ENCODE data around the gene SRI.

Gene SRI

GRCh38 chr7:88191911-88192310, 27.9 kb downstream of the SRI start:
- no peak for TF ChIP-seq CTCF (IDR thresholded peaks at IDR 0.05; ENCODE audit: low read depth, low read length)
- TF ChIP-seq EZH2phosphoT487 (IDR thresholded peaks at IDR 0.05; ENCODE audit: low read depth), result no peak
- Histone ChIP-seq H3K27me3 (ENCODE audit: low read depth, low read length) (no peaks in the 10 kb centered on the region), H3K4me2 (ENCODE audit: low read length) (no peak overlapping the region)

GRCh38 chr7:88185650-88186049, 34.2 kb downstream of the SRI start:
- H3K4me3 ChIP-seq (ENCODE audit: low read length), result no peak overlapping the region
- H3K9ac ChIP-seq (ENCODE audit: low read length), result no peak overlapping the region
- no peaks in the 10 kb centered on the region for H3K27me3 ChIP-seq (ENCODE audit: low read depth, low read length)
- TF ChIP-seq CTCF (IDR thresholded peaks at IDR 0.05; ENCODE audit: low read depth, low read length) (no peak), EZH2phosphoT487 (IDR thresholded peaks at IDR 0.05; ENCODE audit: low read depth) (no peak)
- H3K79me2 ChIP-seq (ENCODE audit: low read length), result no peaks in the 10 kb centered on the region
- H3K27ac ChIP-seq (ENCODE audit: low read length), result no peak overlapping the region
- H2AFZ ChIP-seq (ENCODE audit: low read depth, low read length), result no peak overlapping the region
- H3K4me1 ChIP-seq (ENCODE audit: low read length), result peaks cover 8% of the 10 kb centered on the region; the same call in 1 of the 2 replicates
- H3K36me3 ChIP-seq (replicated peaks; ENCODE audit: low read depth, low read length), result peaks cover 5% of the 10 kb centered on the region
- H3K9me3 ChIP-seq (ENCODE audit: insufficient read depth, low read length), result no peaks in the 10 kb centered on the region
- H4K20me1 ChIP-seq (ENCODE audit: insufficient read depth, low read length), result no peaks in the 10 kb centered on the region
- H3K4me2 ChIP-seq (ENCODE audit: low read length), result no peak overlapping the region

More at GRCh38 chr7:88191911-88192310, 27.9 kb downstream of the SRI start:
- Histone ChIP-seq H2AFZ (ENCODE audit: low read depth, low read length) (no peak overlapping the region), H4K20me1 (ENCODE audit: insufficient read depth, low read length) (no peaks in the 10 kb centered on the region), H3K4me1 (ENCODE audit: low read length) (no peaks in the 10 kb centered on the region), H3K9ac (ENCODE audit: low read length) (no peak overlapping the region), H3K9me3 (ENCODE audit: insufficient read depth, low read length) (no peaks in the 10 kb centered on the region), H3K79me2 (ENCODE audit: low read length) (no peaks in the 10 kb centered on the region), H3K36me3 (replicated peaks; ENCODE audit: low read depth, low read length) (no peaks in the 10 kb centered on the region), H3K4me3 (ENCODE audit: low read length) (no peak overlapping the region), H3K27ac (ENCODE audit: low read length) (no peak overlapping the region)

GRCh38 chr7:88184848-88185304, 35.0 kb downstream of the SRI start:
- Histone ChIP-seq H3K36me3 (replicated peaks; ENCODE audit: low read depth, low read length) (peaks cover 5% of the 10 kb centered on the region), H3K79me2 (ENCODE audit: low read length) (no peaks in the 10 kb centered on the region), H3K9ac (ENCODE audit: low read length) (no peak overlapping the region), H3K4me2 (ENCODE audit: low read length) (peak overlapping the region; percentile 16; the same call in 1 of the 2 replicates), H3K27me3 (ENCODE audit: low read depth, low read length) (no peaks in the 10 kb centered on the region), H3K4me3 (ENCODE audit: low read length) (no peak overlapping the region), H4K20me1 (ENCODE audit: insufficient read depth, low read length) (no peaks in the 10 kb centered on the region), H3K27ac (ENCODE audit: low read length) (0 out of 2 replicates have a peak overlapping the region, but pooled peaks have one; percentile 13), H2AFZ (ENCODE audit: low read depth, low read length) (no peak overlapping the region), H3K9me3 (ENCODE audit: insufficient read depth, low read length) (no peaks in the 10 kb centered on the region), H3K4me1 (ENCODE audit: low read length) (peaks cover 8% of the 10 kb centered on the region; the same call in 1 of the 2 replicates)
- no peak for TF ChIP-seq CTCF (IDR thresholded peaks at IDR 0.05; ENCODE audit: low read depth, low read length)

- Histone ChIP-seq H4K20me1 (ENCODE audit: insufficient read depth, low read length) (no peaks in the 10 kb centered on the region), H3K27me3 (ENCODE audit: low read depth, low read length) (no peaks in the 10 kb centered on the region), H3K79me2 (ENCODE audit: low read length) (no peaks in the 10 kb centered on the region), H3K9ac (ENCODE audit: low read length) (no peak overlapping the region), H3K4me1 (ENCODE audit: low read length) (peaks cover 8% of the 10 kb centered on the region; the same call in 1 of the 2 replicates), H3K4me2 (ENCODE audit: low read length) (no peak overlapping the region), H3K4me3 (ENCODE audit: low read length) (no peak overlapping the region), H2AFZ (ENCODE audit: low read depth, low read length) (no peak overlapping the region), H3K27ac (ENCODE audit: low read length) (no peak overlapping the region), H3K9me3 (ENCODE audit: insufficient read depth, low read length) (no peaks in the 10 kb centered on the region), H3K36me3 (replicated peaks; ENCODE audit: low read depth, low read length) (peaks cover 5% of the 10 kb centered on the region)
- TF ChIP-seq CTCF (IDR thresholded peaks at IDR 0.05; ENCODE audit: low read depth, low read length) (no peak), EZH2phosphoT487 (IDR thresholded peaks at IDR 0.05; ENCODE audit: low read depth) (no peak)
Measured at GRCh38 chr7:88183051-88183450, 36.8 kb downstream of the SRI start.
